SK-N-MC (cell line): ENCODE measurements around the gene MCRIP1.

Experiments
- DNase-seq: peaks from one replicate; pipeline ENCODE4 v3.0.0-alpha.2; 2011; ENCODE audit warnings: low read depth, low spot score
- H3K27ac ChIP-seq: fragments of 200-600 bp; sonication (generic); 2 replicates; pipeline ENCODE4 v1.5.1; 2016; ENCODE audit warnings: mixed run types
- H3K36me3 ChIP-seq: fragments of 200-600 bp; sonication (generic); 2 replicates; pipeline ENCODE4 v1.6.1; 2017; ENCODE audit warnings: antibody characterized with exemption, low read length, mixed read lengths; ENCODE audit not compliant: insufficient read depth
- H3K4me3 ChIP-seq: fragments of 200-600 bp; sonication (generic); 2 replicates; pipeline ENCODE4 v1.5.1; 2016
- H3K9ac ChIP-seq: fragments of 200-600 bp; sonication (generic); 2 replicates; pipeline ENCODE4 v1.8.0; 2017; ENCODE audit warnings: mixed run types, mixed read lengths; ENCODE audit not compliant: insufficient read length
- H3K9me3 ChIP-seq: fragments of 200-600 bp; sonication (generic); 2 replicates; pipeline ENCODE4 v1.6.1; 2017; ENCODE audit warnings: low read depth, mild to moderate bottlenecking, antibody characterized with exemption, low read length, moderate library complexity, mixed read lengths
- EZH2 ChIP-seq: fragments of 200-600 bp; sonication (generic); IDR thresholded peaks from one replicate; pipeline ENCODE4 v1.6.1; 2017; ENCODE audit warnings: antibody characterized with exemption
- FOXP2 ChIP-seq: optimal IDR thresholded peaks from 2 replicates; pipeline ENCODE3; 2011; ENCODE audit warnings: mild to moderate bottlenecking, moderate library complexity; ENCODE audit not compliant: insufficient read depth; ENCODE audit errors: extremely low read length, control extremely low read depth
- POLR2AphosphoS5 ChIP-seq: IDR thresholded peaks from 2 replicates; pipeline ENCODE4 v1.6.1; 2012; ENCODE audit warnings: mild to moderate bottlenecking, low read depth, low read length, borderline replicate concordance

Gene MCRIP1, protein sequence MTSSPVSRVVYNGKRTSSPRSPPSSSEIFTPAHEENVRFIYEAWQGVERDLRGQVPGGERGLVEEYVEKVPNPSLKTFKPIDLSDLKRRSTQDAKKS

DNA sequence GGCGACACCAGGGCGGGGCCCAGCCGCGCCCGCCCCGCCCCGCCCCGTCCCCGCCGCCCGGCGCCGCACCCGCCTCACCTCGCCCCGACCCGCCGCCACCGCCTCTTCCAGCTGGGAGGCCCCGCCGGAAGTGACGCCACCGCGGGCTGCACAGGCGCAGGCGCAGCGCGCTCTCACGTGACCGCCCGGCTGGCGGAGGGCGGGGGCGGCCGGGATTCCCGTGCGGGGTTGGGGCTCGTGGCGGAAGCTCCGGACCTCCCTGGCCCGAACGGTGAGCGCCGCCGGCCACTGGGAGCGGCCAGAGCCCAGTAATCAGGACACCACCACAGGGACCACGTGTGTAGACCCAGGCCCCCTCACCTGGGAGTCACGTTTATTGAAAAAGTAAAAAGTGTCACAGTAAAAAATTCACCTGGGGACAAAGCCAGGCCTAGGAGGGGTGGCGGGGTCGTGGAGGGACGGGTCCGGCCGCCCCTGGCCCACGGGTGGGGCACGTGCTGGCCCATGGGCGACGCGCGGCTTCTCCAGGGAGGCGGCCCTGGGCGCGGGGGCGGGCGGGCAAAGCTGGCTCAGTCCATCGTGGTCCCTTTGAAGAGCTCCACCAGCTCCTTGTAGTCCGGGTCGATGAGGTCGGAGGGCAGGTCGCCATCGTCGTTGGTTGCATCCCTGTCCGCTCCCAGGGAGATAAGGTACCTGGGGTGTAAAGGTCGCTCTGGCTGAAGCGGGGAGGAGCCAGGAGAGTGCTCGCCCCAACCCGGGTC, at the start of gene MCRIP1:
Gene MCRIP1 (minus strand): TSS at position 132 of the 761 bp plus-strand sequence. CDS start 8,785 bp downstream, outside the sequence.
- peak; percentile 39 for DNase-seq
- no peak for TF ChIP-seq EZH2
- TF ChIP-seq FOXP2: no peak
- TF ChIP-seq POLR2AphosphoS5: peak; percentile 81
- no peaks in the 10 kb centered on the region for H3K9me3 ChIP-seq
- H3K9ac ChIP-seq: peak within 1 kb of the TSS; percentile 100
- H3K4me3 ChIP-seq: peak within 1 kb of the TSS; percentile 100
- H3K36me3 ChIP-seq: no peaks in the 10 kb centered on the region
- H3K27ac ChIP-seq: peak within 1 kb of the TSS; percentile 96

DNA sequence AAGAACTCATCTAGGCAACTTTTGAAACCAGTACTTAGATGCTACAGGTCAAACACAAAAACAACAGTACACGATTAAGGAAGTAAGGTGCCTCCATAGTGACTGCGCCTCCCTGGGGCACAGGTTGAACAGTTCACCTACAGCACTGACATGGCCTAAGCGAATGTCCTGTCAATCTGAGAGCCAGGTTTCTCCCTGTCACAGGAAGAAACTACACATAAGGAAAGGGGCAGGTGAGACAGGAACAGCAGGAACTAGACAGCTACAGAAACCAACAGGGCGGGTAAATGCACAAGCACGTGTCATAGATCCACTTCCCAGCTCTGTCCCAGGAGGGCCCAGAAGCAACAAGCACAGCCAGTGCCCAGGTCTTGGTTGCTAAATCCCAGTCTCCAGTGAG, 46.0 kb upstream of the MCRIP1 start:
- no peak overlapping the region for H3K4me3 ChIP-seq
- H3K27ac ChIP-seq: no peak overlapping the region
- H3K36me3 ChIP-seq: peaks cover 58% of the 10 kb centered on the region
- no peaks in the 10 kb centered on the region for H3K9me3 ChIP-seq
- no peak overlapping the region for H3K9ac ChIP-seq
- no peak for TF ChIP-seq POLR2AphosphoS5
- DNase-seq: no peak

DNA sequence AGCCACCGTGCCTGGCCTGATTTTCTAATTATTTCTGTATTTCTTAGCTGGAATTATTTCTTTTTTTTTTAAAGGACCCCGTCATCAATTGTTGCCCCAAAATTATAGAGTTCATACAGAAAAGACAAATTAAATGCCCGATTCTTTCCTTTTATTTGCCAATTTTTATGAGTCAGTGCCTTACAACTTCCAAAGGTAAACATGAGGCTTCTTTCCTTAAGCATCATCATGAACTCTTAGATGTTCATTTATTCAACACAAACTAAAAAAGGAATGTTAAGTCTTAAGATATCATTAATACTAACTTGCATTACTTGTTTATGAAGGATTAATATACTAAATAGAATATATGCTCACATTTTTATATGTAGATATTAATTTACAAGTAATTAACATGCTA, 45.2 kb upstream of the MCRIP1 start:
- Histone ChIP-seq H3K9ac (no peak overlapping the region), H3K9me3 (no peaks in the 10 kb centered on the region), H3K36me3 (peaks cover 52% of the 10 kb centered on the region), H3K4me3 (no peak overlapping the region), H3K27ac (no peak overlapping the region; the same call in 1 of the 2 replicates)
- TF ChIP-seq FOXP2: no peak
- TF ChIP-seq POLR2AphosphoS5: no peak
- no peak for TF ChIP-seq EZH2
- no peak for DNase-seq

DNA sequence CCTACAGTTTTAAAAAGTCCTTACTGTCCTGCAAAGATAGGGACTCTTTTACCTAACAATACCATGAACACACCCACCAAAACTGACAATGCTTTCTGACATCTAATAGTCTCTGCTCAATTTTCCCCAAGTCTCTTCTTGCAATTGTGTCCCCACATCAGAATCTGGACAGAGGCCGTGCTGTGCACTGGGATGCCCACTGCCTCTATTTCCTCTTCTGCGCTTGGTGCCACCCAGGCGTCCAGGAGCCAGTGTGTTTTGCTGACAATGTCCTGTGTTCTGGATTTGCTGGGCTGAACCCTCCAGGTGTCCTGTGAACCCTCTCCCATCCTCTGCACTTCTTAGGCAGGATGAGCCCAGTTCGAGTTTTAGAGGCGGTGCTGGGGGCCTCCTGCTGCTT, 44.5 kb upstream of the MCRIP1 start:
- Histone ChIP-seq H3K27ac (no peak overlapping the region), H3K36me3 (peaks cover 51% of the 10 kb centered on the region), H3K4me3 (no peak overlapping the region), H3K9me3 (no peaks in the 10 kb centered on the region), H3K9ac (no peak overlapping the region)
- DNase-seq: no peak
- TF ChIP-seq FOXP2 (no peak), EZH2 (no peak), POLR2AphosphoS5 (no peak; the same call in 1 of the 2 replicates)

DNA sequence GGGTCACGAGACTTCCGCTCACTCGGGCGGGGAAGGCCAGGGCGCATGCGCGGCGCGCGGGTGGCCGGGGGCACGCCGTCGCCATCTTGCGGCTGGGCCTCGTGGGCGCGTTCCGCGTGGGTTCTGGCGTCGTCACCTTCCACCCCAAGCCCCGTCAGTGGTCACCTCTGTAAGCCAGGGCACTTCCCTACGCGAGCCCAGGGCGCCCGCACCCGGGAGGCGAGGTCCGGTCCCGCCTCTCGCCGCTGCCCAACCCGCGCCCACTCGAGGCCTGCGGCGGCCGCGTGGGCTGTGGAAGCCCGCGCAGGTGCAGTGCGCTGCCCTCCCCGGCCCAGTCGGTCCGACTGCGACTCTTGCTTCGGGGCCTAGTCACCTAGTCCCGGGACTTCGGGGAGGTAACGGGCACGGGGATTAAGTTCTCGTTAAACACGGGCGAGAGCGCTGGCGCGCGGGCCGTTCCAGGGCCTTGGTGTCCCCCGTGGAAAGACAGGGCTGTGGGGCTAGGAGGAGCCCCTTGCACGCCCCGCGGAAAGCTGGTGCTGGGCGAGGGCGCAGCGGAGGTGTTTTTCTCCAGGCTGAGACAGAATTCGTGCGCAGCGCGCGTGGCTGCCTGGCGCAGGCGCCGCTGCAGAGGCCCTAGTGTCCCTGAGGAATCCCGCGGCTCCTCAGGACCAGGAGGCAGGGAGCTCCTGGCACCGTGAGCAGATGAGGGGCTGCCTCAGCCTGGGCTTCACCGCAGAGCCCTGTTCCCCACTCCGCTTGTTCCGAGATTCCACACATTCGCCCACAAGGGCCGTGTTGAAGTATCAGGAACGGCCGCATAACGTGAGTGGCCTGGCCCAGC, 38.5 kb upstream of the MCRIP1 start:
- TF ChIP-seq POLR2AphosphoS5: peak; percentile 82
- no peak for TF ChIP-seq EZH2
- Histone ChIP-seq H3K36me3 (peaks cover 29% of the 10 kb centered on the region), H3K4me3 (peak overlapping the region; percentile 99), H3K9ac (peak overlapping the region; percentile 100), H3K9me3 (no peaks in the 10 kb centered on the region), H3K27ac (peak overlapping the region; percentile 99)
- DNase-seq: no peak

DNA sequence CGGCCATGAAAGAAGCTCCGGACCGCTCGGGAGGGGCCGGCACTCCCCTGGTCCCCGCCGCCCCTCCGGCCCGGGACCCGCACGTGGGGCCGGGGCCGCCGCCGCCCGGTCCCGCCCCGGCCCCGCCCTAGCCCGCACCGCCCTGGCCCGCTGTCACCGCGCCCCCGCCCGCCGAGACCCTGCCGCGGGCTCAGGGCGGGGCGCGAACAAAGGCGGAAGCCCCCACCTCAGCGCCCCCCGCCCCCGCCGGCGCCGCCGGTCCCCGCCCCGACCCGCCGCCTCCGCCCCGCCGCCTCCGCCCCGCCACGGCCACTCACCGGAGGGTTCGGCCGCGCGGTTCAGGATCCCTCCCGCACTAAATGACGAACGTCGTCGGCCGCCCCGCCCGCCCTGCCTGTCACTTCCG, 37.9 kb upstream of the MCRIP1 start, which contains the start of gene ARHGDIA:
Gene ARHGDIA (minus strand): TSS at position 357 of the 406 bp plus-strand sequence. CDS start 1,407 bp downstream, outside the sequence.
- Histone ChIP-seq H3K36me3 (peaks cover 29% of the 10 kb centered on the region), H3K27ac (peak within 1 kb of the TSS; percentile 99), H3K4me3 (peak within 1 kb of the TSS; percentile 99), H3K9me3 (no peaks in the 10 kb centered on the region), H3K9ac (peak within 1 kb of the TSS; percentile 100)
- TF ChIP-seq FOXP2 (no peak), EZH2 (no peak), POLR2AphosphoS5 (no peak)
- no peak for DNase-seq

DNA sequence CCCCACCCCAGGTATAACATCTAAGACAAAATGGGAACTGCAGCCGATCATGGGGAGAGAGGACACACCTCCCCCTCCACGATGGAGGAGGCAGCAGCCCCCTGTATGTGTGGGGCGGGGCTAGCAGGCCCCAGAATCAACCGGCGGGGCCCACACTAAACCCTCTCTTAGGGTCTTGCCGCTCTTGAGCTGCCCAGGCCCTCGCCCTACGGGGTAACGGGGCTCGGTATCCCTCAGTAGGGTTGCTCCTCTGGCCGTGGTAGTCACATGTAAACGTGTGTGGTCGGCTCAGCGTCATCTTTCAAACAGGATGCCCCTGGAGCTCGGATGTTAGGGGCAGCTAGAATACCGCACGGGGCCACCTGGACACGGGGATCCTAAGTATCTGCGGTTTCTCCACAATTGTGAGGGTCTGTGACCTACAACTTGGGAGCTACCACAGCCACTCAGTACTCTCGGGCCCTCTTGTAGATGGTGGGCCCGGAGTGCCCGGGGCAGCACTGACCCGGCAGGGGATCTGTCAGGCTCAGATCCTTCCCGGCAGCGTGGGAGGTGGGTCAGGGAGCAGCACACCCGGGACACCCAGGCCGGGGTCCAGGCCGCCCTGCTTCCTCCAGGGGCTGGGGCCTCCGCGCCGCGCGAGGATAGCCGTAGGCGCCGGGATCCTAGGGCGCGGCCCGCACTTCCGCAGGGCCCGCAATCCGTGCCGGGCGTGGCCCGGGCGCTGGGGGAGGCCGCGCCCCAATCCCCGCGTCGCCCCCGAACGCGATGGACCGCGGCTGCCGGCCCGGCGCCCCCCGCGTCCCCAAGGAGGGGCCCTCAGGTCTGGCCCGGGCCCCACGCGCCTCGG, 37.3 kb upstream of the MCRIP1 start:
- H3K36me3 ChIP-seq: peaks cover 29% of the 10 kb centered on the region
- peak overlapping the region; percentile 81 for H3K27ac ChIP-seq
- peak overlapping the region; percentile 82 for H3K4me3 ChIP-seq
- TF ChIP-seq FOXP2 (no peak), EZH2 (no peak), POLR2AphosphoS5 (no peak; the same call in 1 of the 2 replicates)
- DNase-seq: no peak
- no peaks in the 10 kb centered on the region for H3K9me3 ChIP-seq
- peak overlapping the region; percentile 94 for H3K9ac ChIP-seq
